ENCODE data around the gene ATP2C2.

- no peak for TF ChIP-seq EZH2 (IDR thresholded peaks at IDR 0.05; ENCODE audit: borderline replicate concordance, low read depth, low read length, poor library complexity, severe bottlenecking)
- TF ChIP-seq CTCF (conservative IDR thresholded peaks at IDR 0.05; ENCODE audit: low read depth, low read length): no peak
These were observed 45.1 kb downstream of the ATP2C2 start for GRCh38 chr16:84413244-84414004.
